Lower leg skin (tissue), 4 donors: Measurements from ENCODE around the gene NPIPA3. TPM values are rescaled to one million over a fixed set of nuclear protein-coding genes. Genes with fewer than 3 reads are reported as not detected.
"Not testable (repeated sequence)": the region's sequence is repeated elsewhere in the genome, so short reads cannot be mapped to it uniquely, and the experiment has no call there.

Experiments used
- DNase-seq, 2 donors: peaks; one replicate each; pipeline ENCODE4 v3.0.0-alpha.2; 2019; ENCODE audit warnings: low spot score in 2 of 2
- H3K4me3 ChIP-seq: fragments of 200-600 bp; sonication (generic); 2 replicates; pipeline ENCODE4 v1.5.1; 2017; ENCODE audit warnings: mild to moderate bottlenecking, low read depth; ENCODE audit not compliant: poor library complexity, severe bottlenecking
- CTCF ChIP-seq, 3 donors: fragments of 450-650 bp; IDR thresholded peaks; one replicate each; pipeline ENCODE4 v1.5.1; 2016; ENCODE audit warnings: antibody characterized with exemption in 3 of 3, mild to moderate bottlenecking in 3 of 3, moderate library complexity in 2 of 3
- POLR2A ChIP-seq, 2 donors: fragments of 450-650 bp; IDR thresholded peaks; one replicate each; pipeline ENCODE4 v1.6.1; 2016 to 2017; ENCODE audit warnings: antibody characterized with exemption in 2 of 2, mild to moderate bottlenecking in 1 of 2, moderate library complexity in 1 of 2
- WGBS, 2 donors: methylation state at CpG; one replicate each; pipeline ENCODE4 v1.1.5; 2018; 5-methylcytosine and 5-hydroxymethylcytosine counted together
- intact Hi-C: fragments of 100-400 bp; cut with DNase I; formaldehyde crosslinking; loops from one replicate; pipeline ENCODE4 v1.15.0; 2023; ENCODE audit warnings: low total_unique reads
- total RNA-seq, 4 donors: library from RNA; depleted of rRNA; stranded (reverse); fragments of >200 nt; gene quantifications; one replicate each; pipeline ENCODE4 v1.1.0, GENCODE V29; 2016

Gene NPIPA3
- 1 to 10 TPM in 2 of 4 donors, under 1 TPM in 1, not detected in 1; 0.57 to 2.0 (median 1.6) TPM for total RNA-seq

- H3K4me3 ChIP-seq, intact Hi-C loops, DNase-seq: not testable (repeated sequence)
- no CpG with 5 or more reads among the region's 73 CpGs for WGBS, 2 donors
These were observed at the start of gene NPIPA3 for GRCh38 chr16:14703156-14704011. TSS of gene NPIPA3 (plus strand) at chr16:14703411. CDS start at chr16:14708944, 5,533 bp downstream.

DNA sequence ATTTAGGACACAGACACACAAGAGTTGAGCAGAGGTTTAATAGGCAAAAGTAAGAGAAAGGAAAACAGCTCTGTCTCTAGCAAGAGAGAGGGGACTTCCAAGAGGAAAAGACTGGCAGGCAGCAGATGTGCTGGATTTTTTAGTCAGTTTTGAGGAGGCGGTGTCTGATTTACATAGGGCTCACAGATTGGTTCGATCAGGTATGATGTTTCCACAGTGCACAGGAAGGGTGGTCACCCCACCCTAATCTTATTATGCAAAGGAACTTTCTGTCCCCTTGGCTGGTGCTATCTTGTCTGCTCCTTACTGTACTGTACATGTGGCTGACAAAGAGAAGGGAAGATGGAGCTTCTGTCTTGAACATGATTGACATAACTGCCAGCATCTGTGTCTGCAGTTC, 45.1 kb upstream of the NPIPA3 start:
- intact Hi-C loops: no loop called here
- no peak overlapping the region for H3K4me3 ChIP-seq
- WGBS, 2 donors: 54 to 90% methylated on average over 2 of the region's 2 CpGs
- no peak for DNase-seq
- TF ChIP-seq CTCF (IDR thresholded peaks at IDR 0.05) (no peak), POLR2A (IDR thresholded peaks at IDR 0.05) (no peak)

- DNase-seq: no peak
- no peak overlapping the region for H3K4me3 ChIP-seq
These were observed 35.6 kb upstream of the NPIPA3 start for GRCh38 chr16:14667347-14668266.

DNA sequence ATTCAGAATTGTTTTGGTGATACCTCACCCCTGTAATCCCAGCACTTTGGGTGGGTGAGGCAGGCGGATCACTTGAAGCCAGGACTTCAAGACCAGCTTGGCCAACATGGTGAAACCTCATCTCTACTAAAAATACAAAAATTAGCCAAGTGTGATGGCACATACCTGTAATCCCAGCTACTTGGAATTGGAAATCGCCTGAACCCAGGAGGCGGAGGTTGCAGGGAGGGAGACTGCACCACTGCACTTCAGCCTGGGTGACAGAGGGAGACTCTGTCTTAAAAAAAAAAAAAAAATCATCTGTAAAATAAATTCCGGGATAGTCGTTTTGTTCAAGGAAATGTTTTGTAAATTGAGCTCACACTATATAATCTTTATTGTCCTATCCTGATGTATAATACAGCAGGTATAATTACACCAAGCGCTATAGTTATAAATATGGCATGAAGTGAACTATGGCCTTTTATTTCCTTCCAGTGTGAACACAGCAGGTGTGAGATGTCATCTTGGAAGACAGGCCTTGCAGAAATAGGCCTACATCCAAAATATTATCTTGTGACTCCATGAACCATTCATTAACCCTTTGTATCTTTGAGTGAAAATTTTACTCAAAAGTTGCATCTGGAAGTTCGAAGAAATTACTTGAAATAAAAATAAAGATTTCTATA, 34.5 kb upstream of the NPIPA3 start:
- intact Hi-C loops: no loop called here
- 82 to 85% methylated on average over 7 of the region's 7 CpGs for WGBS, 2 donors
- TF ChIP-seq CTCF (IDR thresholded peaks at IDR 0.05) (no peak), POLR2A (IDR thresholded peaks at IDR 0.05) (no peak)
- no peak overlapping the region for H3K4me3 ChIP-seq
- DNase-seq: no peak

More at GRCh38 chr16:14667347-14668266, 35.6 kb upstream of the NPIPA3 start:
- no peak for TF ChIP-seq CTCF (IDR thresholded peaks at IDR 0.05)
- no peak for TF ChIP-seq POLR2A (IDR thresholded peaks at IDR 0.05)
- intact Hi-C loops: no loop called here
- WGBS, 2 donors: 86 to 89% methylated on average over 16 of the region's 16 CpGs

- peak in 1 of 2 donors; percentile 16 for DNase-seq
- H3K4me3 ChIP-seq: no peak overlapping the region
- intact Hi-C loops: no loop called here
- TF ChIP-seq CTCF (IDR thresholded peaks at IDR 0.05) (no peak), POLR2A (IDR thresholded peaks at IDR 0.05) (no peak)
- WGBS, 2 donors: 66 to 74% methylated on average over 4 of the region's 4 CpGs
These were observed 33.4 kb upstream of the NPIPA3 start for GRCh38 chr16:14669776-14670175.
